GM19455 (cell line): ENCODE data around the gene EIF2S3B.

Source experiments
- ATAC-seq: cut with Tn5 transposase; IDR thresholded peaks from one replicate; pipeline ENCODE4 v1.9.1; 2021; ENCODE audit not compliant: unreplicated experiment

Gene EIF2S3B

GRCh38 chr12:10554228-10554755, 48.6 kb downstream of the EIF2S3B start:
- ATAC-seq = no peak

GRCh38 chr12:10554756-10555481, 49.2 kb downstream of the EIF2S3B start:
- no peak for ATAC-seq

- no peak for ATAC-seq
Measured at GRCh38 chr12:10557329-10557728, 51.6 kb downstream of the EIF2S3B start.

GRCh38 chr12:10557766-10558165, 52.1 kb downstream of the EIF2S3B start:
- peak; percentile 72 for ATAC-seq
